NCI-H774 (cell line): Measurements from ENCODE around the gene POLN.
A peak's percentile ranks its signal among the peaks of the same experiment; 100 is the strongest.

Source experiments
- DNase-seq: peaks from one replicate; lab custom pipeline; 2025; lab: John Stamatoyannopoulos, UW

Gene POLN

DNA sequence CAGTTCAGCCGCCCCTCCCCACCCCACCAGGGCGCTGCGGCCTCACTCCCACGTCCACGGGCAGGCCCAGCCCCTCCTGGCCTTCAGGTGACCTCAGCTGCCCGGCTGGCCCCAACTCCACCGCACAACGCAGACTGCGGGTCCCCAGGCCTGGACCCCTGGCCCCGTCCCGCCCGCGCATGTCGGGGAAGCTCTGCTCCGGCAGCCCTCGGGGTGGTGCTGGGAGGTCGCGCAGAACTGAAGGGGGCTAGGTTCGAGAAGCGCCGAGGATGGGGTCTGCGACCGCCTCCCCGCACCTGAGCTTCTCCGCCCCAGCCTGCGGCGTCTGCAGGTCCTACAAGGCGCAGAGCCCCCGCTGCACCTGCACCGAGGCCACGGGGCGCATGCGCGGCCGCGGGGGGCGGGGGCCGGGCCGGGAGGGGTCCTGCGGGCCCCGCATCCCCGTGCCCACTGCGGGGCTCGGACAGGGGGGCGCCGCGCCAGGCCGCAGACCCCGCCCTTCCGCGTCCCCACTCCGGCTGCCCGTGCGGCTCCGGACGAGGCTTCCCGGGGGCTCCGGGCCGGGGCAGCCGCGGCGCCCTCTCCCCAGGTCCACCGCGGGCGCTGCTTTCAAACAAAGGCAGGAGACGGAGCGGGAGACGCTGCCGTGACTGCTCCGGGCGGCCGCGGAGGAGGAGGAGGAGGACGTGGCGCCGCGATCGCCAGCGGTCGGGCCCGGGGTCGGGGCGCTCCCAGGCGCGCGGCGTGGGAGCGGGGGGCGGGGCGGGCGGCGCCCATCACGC, 183.5 kb downstream of the POLN start:
- DNase-seq = peak; percentile 26

DNA sequence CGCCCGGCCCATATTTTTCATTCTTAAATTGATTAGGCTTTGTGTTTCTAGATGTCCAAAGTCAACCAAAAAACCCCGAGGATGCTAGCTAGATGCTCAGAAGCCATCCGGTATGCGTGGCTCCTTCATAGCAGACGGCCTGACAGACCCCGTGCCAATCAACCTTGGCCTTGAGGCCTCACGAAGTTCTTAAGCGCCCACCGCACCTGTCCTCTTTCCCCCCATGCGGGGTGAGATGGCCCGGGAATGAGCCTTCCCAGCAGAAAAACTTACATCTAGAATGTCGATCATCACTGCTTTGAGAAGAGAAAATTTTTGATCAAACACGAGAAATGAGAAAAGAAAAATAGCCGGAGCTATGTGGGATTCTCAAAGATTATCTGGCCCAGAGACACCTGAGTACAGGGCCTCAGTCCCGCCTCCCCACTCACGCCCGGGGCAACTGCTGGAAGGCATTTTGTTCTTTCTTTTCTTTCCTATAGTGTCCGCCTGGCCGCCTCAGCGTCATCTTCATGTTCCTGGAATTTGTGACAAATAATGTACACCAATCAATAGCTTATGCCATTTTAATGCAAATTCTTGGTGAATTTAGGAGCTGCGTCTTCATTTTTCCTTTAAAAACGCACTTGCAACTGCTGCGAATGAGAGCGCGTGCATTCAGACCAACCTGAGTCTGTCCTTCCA, 184.4 kb downstream of the POLN start:
- DNase-seq = no peak

- no peak for DNase-seq
Observed at GRCh38 chr4:2054217-2054616, 187.7 kb downstream of the POLN start.

- DNase-seq = no peak
Observed at GRCh38 chr4:2051086-2051485, 190.8 kb downstream of the POLN start.

- no peak for DNase-seq
Observed at GRCh38 chr4:2049811-2050210, 192.1 kb downstream of the POLN start.

GRCh38 chr4:2049381-2049780, 192.5 kb downstream of the POLN start:
- no peak for DNase-seq

- DNase-seq = no peak
Observed at GRCh38 chr4:2048831-2049230, 193.1 kb downstream of the POLN start.

GRCh38 chr4:2047781-2048581, 193.9 kb downstream of the POLN start:
- DNase-seq = no peak

GRCh38 chr4:2047031-2047660, 194.8 kb downstream of the POLN start:
- DNase-seq = no peak

GRCh38 chr4:2046031-2046961, 195.6 kb downstream of the POLN start:
- DNase-seq = no peak

DNA sequence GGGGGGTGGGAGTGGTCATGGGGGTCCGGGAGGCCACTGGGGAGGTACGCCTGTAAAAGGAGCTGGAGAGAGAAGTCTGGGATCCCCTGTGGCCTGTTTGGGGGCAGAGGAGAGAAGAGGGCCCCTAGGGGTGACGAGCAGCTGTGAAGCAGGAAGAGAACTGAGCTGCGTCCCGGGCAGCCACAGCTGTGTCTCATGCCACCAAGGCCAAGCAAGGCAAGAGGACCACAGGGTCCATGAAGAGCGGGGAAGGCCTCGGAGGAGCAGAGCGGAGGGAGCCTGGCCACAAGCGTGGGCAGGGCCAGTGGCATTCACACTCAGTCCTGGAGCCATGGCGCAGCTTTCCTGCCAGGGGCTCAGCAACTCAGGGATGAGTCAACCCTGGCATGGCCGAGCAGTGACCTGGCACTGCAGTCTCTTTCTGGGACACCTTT, 196.4 kb downstream of the POLN start:
- no peak for DNase-seq

- no peak for DNase-seq
Observed at GRCh38 chr4:2044542-2045517, 197.1 kb downstream of the POLN start.

- no peak for DNase-seq
Observed at GRCh38 chr4:2044119-2044485, 197.8 kb downstream of the POLN start.

- no peak for DNase-seq
Observed at GRCh38 chr4:2043396-2044118, 198.4 kb downstream of the POLN start.

- DNase-seq = no peak
Observed at GRCh38 chr4:2042947-2043395, 198.9 kb downstream of the POLN start.

DNA sequence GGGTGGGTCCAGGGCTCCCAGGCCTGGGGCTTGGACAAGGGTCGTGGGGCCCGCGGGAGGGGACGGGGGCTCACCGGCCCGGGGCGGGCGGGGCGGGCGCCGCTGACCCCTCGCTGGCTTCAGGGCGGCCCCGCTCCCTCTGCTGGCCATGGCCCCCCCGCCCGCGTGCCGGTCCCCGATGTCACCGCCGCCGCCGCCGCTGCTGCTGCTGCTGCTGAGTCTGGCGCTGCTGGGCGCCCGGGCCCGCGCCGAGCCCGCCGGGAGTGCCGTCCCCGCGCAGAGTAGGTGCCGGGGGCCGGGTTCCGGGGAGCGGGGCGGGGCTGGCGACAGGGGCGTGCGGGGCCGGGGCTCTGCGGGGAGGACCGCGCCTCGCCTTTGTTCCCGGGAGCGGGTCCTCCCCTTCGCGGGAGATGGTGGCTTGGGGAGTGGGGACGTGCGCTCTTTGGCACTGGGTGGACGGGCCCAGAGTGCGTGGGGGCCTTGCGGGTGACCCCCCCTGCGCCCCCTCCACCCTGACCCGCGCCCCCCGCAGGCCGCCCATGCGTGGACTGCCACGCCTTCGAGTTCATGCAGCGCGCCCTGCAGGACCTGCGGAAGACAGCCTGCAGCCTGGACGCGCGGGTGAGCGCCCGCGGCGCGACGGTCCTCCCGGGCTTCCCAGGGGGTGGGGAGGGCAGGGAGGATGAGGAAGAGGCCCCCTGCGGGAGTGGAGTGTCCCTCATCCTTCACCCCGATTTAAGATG, 199.5 kb downstream of the POLN start:
- DNase-seq = no peak

- DNase-seq = peak; percentile 80
Observed at GRCh38 chr4:2041239-2042130, 200.4 kb downstream of the POLN start.
